Measurements from ENCODE around the gene KITLG. TPM values are rescaled to one million over a fixed set of nuclear protein-coding genes. Genes with fewer than 3 reads are reported as not detected.

Gene KITLG
- total RNA-seq, 1 donor from 2014 or later = 28.3 TPM

DNA sequence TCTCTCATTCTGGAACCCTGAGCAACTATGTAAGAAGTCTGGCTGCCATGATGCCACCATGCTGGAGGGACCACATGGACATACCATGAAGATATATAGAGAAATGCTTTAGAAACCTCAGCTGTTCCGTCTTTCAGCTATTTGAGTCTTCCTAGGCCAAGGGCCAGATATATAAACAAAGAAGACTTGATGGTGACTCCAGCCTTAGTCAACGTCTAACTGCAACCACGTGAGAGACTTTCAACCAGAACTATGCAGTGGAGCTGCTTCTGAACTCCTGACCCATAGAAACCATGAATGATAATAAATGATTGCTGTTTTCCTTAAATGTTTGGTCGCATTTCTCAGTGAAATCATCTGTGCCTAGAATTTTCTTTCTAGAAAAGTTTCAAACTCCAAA lies 20.0 kb upstream of the KITLG start:
- DNase-seq (ENCODE audit: low spot score) = no peak
- TF ChIP-seq, protein P1, sequence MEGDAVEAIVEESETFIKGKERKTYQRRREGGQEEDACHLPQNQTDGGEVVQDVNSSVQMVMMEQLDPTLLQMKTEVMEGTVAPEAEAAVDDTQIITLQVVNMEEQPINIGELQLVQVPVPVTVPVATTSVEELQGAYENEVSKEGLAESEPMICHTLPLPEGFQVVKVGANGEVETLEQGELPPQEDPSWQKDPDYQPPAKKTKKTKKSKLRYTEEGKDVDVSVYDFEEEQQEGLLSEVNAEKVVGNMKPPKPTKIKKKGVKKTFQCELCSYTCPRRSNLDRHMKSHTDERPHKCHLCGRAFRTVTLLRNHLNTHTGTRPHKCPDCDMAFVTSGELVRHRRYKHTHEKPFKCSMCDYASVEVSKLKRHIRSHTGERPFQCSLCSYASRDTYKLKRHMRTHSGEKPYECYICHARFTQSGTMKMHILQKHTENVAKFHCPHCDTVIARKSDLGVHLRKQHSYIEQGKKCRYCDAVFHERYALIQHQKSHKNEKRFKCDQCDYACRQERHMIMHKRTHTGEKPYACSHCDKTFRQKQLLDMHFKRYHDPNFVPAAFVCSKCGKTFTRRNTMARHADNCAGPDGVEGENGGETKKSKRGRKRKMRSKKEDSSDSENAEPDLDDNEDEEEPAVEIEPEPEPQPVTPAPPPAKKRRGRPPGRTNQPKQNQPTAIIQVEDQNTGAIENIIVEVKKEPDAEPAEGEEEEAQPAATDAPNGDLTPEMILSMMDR (IDR thresholded peaks at IDR 0.05; ENCODE audit: unreplicated experiment) = no peak
- Mint-ChIP-seq H3K9me3 (ENCODE audit: unreplicated experiment) (no peaks in the 10 kb centered on the region), H3K27me3 (ENCODE audit: unreplicated experiment) (peaks cover 1% of the 10 kb centered on the region), H3K4me1 (ENCODE audit: unreplicated experiment) (no peaks in the 10 kb centered on the region), H3K27ac (ENCODE audit: unreplicated experiment) (no peak overlapping the region), H3K4me3 (ENCODE audit: unreplicated experiment) (no peak overlapping the region), H3K36me3 (ENCODE audit: low read depth, unreplicated experiment) (no peaks in the 10 kb centered on the region)

GRCh38 chr12:88597365-88597764 lies 17.1 kb upstream of the KITLG start:
- TF ChIP-seq, protein P1 (IDR thresholded peaks at IDR 0.05; ENCODE audit: unreplicated experiment) = no peak
- Mint-ChIP-seq H3K4me1 (ENCODE audit: unreplicated experiment) (no peaks in the 10 kb centered on the region), H3K4me3 (ENCODE audit: unreplicated experiment) (no peak overlapping the region), H3K27ac (ENCODE audit: unreplicated experiment) (no peak overlapping the region), H3K27me3 (ENCODE audit: unreplicated experiment) (peaks cover 1% of the 10 kb centered on the region), H3K36me3 (ENCODE audit: low read depth, unreplicated experiment) (no peaks in the 10 kb centered on the region), H3K9me3 (ENCODE audit: unreplicated experiment) (no peaks in the 10 kb centered on the region)
- no peak for DNase-seq (ENCODE audit: low spot score)

DNA sequence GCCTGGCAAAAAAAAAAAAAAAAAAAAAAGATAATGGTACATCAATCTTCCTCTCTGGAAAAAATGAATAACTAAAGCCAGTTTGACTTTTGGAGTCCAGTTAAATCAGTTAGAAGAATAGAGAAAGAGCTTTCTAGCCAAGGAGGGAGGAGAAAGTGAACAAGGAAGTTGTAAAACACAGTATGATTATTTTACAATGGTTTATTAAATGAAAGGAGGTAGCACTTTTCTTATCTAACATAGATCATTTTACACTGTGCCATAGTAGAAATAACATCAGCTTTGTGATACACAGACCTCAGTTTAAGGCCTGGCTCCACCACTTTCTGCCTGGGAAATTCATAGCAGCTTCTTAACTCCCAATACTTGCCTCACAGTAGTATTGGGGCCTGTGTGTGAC lies 15.4 kb upstream of the KITLG start:
- Mint-ChIP-seq H3K4me3 (ENCODE audit: unreplicated experiment) (no peak overlapping the region), H3K9me3 (ENCODE audit: unreplicated experiment) (no peaks in the 10 kb centered on the region), H3K36me3 (ENCODE audit: low read depth, unreplicated experiment) (no peaks in the 10 kb centered on the region), H3K27ac (ENCODE audit: unreplicated experiment) (no peak overlapping the region), H3K27me3 (ENCODE audit: unreplicated experiment) (peaks cover 1% of the 10 kb centered on the region), H3K4me1 (ENCODE audit: unreplicated experiment) (no peaks in the 10 kb centered on the region)
- no peak for DNase-seq (ENCODE audit: low spot score)
- TF ChIP-seq, protein P1 (IDR thresholded peaks at IDR 0.05; ENCODE audit: unreplicated experiment) = no peak

- no peak overlapping the region for H3K4me3 Mint-ChIP-seq (ENCODE audit: unreplicated experiment)
- DNase-seq (ENCODE audit: low spot score) = no peak
- H3K9me3 Mint-ChIP-seq (ENCODE audit: unreplicated experiment) = no peaks in the 10 kb centered on the region
- TF ChIP-seq, protein P1 (IDR thresholded peaks at IDR 0.05; ENCODE audit: unreplicated experiment) = no peak
- H3K4me1 Mint-ChIP-seq (ENCODE audit: unreplicated experiment) = no peaks in the 10 kb centered on the region
- no peaks in the 10 kb centered on the region for H3K36me3 Mint-ChIP-seq (ENCODE audit: low read depth, unreplicated experiment)
- no peak overlapping the region for H3K27ac Mint-ChIP-seq (ENCODE audit: unreplicated experiment)
- H3K27me3 Mint-ChIP-seq (ENCODE audit: unreplicated experiment) = peaks cover 1% of the 10 kb centered on the region
Measured at GRCh38 chr12:88594780-88595179, 14.5 kb upstream of the KITLG start.

GRCh38 chr12:88591343-88591742 lies 11.1 kb upstream of the KITLG start:
- TF ChIP-seq, protein P1 (IDR thresholded peaks at IDR 0.05; ENCODE audit: unreplicated experiment) = no peak
- Mint-ChIP-seq H3K4me1 (ENCODE audit: unreplicated experiment) (no peaks in the 10 kb centered on the region), H3K36me3 (ENCODE audit: low read depth, unreplicated experiment) (no peaks in the 10 kb centered on the region), H3K27me3 (ENCODE audit: unreplicated experiment) (peaks cover 2% of the 10 kb centered on the region), H3K27ac (ENCODE audit: unreplicated experiment) (no peak overlapping the region), H3K9me3 (ENCODE audit: unreplicated experiment) (no peaks in the 10 kb centered on the region), H3K4me3 (ENCODE audit: unreplicated experiment) (no peak overlapping the region)
- DNase-seq (ENCODE audit: low spot score) = no peak
